Testis (tissue), 2 donors: Measurements from ENCODE around the gene TSG101.

Experiments
- POLR2A ChIP-seq: fragments of 450-650 bp; IDR thresholded peaks from one replicate; pipeline ENCODE4 v1.6.1; 2017; ENCODE audit warnings: antibody characterized with exemption, mild to moderate bottlenecking, moderate library complexity
- TF ChIP-seq, protein P1 (sequence below), 3 experiments: fragments of 450-650 bp in 2 of 3; fragments of 200-600 bp in 1 of 3; sonication (generic) in 1 of 3; IDR thresholded peaks; one replicate each; pipeline ENCODE4 v1.5.1; 2016 to 2019; ENCODE audit warnings: antibody characterized with exemption in 3 of 3, mild to moderate bottlenecking in 2 of 3, moderate library complexity in 1 of 3

DNA sequence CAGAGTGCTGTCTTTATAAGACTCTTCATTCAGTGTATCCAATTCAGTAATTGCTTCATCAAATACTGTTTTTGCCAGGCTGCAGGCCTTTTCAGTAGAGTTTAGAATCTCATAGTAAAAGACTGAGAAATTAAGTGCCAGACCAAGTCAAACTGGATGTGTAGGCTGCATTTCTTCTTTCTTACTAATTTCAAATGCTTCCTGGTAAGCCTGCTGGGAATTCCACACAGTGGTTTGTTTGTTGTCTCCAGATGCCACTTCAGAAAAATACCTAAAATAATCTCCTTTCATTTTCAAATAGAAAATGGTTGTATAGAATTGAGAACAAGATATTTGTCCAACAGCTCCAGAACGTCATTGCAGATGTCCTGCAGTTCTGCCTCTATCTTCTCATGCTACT lies 36.4 kb downstream of the TSG101 start:
- TF ChIP-seq, protein P1, sequence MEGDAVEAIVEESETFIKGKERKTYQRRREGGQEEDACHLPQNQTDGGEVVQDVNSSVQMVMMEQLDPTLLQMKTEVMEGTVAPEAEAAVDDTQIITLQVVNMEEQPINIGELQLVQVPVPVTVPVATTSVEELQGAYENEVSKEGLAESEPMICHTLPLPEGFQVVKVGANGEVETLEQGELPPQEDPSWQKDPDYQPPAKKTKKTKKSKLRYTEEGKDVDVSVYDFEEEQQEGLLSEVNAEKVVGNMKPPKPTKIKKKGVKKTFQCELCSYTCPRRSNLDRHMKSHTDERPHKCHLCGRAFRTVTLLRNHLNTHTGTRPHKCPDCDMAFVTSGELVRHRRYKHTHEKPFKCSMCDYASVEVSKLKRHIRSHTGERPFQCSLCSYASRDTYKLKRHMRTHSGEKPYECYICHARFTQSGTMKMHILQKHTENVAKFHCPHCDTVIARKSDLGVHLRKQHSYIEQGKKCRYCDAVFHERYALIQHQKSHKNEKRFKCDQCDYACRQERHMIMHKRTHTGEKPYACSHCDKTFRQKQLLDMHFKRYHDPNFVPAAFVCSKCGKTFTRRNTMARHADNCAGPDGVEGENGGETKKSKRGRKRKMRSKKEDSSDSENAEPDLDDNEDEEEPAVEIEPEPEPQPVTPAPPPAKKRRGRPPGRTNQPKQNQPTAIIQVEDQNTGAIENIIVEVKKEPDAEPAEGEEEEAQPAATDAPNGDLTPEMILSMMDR (IDR thresholded peaks at IDR 0.05): no peak
- TF ChIP-seq POLR2A: no peak
